Measurements from ENCODE around the gene GNGT1. TPM values are rescaled to one million over a fixed set of nuclear protein-coding genes. Genes with fewer than 3 reads are reported as not detected.
A peak's percentile ranks its signal among the peaks of the same experiment; 100 is the strongest.

Gene GNGT1
- polyA plus RNA-seq, 1 of the 3 experiments (the other 2 are of a cell fraction), result 0.15 TPM

DNA sequence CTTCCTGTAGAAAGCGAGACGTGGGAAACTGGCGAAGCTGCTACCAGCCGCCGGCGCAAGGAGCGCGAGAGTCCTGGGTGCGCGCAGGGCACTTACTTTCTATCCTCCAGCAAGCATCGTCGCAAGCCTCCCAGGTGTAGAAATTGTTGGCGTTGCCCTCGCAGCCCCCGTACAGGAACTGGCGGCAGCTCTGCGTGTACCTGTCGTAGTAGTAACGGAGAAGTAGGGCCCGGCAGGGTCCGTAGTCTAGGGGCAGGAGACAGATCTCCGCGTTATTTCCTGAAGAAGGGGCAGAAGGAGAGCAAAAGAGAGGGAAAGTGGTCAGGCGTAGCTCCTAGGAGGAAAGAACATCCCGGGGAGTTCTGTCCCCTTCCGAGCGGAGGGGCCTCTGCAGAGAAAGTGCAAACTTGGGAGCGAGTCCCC is 16.3 kb upstream of the GNGT1 start:
- H3K9me2 ChIP-seq, result 0 out of 2 replicates have a peak, but pooled peaks cover 3% of the 10 kb centered on the region
- peaks cover 0 to 9% of the 10 kb centered on the region in 2 experiments for H3K36me3 ChIP-seq (replicated peaks in 1 of 2; ENCODE audit: control insufficient read depth in 1 of 2, insufficient read depth in 2 of 2, low read length in 1 of 2)
- TF ChIP-seq CHD2 (IDR thresholded peaks at IDR 0.05; ENCODE audit: low read length, partially characterized antibody), result no peak
- no peak for TF ChIP-seq TAF1 (IDR thresholded peaks at IDR 0.05; ENCODE audit: borderline replicate concordance, low read depth, low read length)
- no peak for TF ChIP-seq YY1 (IDR thresholded peaks at IDR 0.05; ENCODE audit: low read depth)
- peak; percentile 39 for TF ChIP-seq RAD21 (IDR thresholded peaks at IDR 0.05; ENCODE audit: low read length)
- peak; percentile 23; the same call in 1 of the 2 replicates for TF ChIP-seq CTCF (IDR thresholded peaks at IDR 0.05)
- peak; percentile 29; the same call in 1 of the 2 replicates for TF ChIP-seq MXI1 (IDR thresholded peaks at IDR 0.05; ENCODE audit: low read depth, low read length)
- 0 out of 2 replicates have a peak, but pooled peaks have one; percentile 29 for TF ChIP-seq MAX (IDR thresholded peaks at IDR 0.05; ENCODE audit: low read depth)
- TF ChIP-seq FOSL2 (IDR thresholded peaks at IDR 0.05; ENCODE audit: borderline replicate concordance, low read depth), result no peak
- peak; percentile 20; the same call in 1 of the 2 replicates for TF ChIP-seq NRF1 (IDR thresholded peaks at IDR 0.05; ENCODE audit: low read depth, low read length)
- peaks cover 0 to 11% of the 10 kb centered on the region in 2 experiments; a peak in 2 of 4 replicates for H3K4me1 ChIP-seq (ENCODE audit: control insufficient read depth in 1 of 2, insufficient read depth in 2 of 2, low read depth in 1 of 2, low read length in 1 of 2)
- no peaks in the 10 kb centered on the region for H3K9me3 ChIP-seq
- ChIA-PET CTCF (interaction anchor here (0.7 to 5.8 kb wide), 26 partner anchors 8 to 1587 kb away, joined by 3 to 38 read pairs (median 4); partner anchors contain the start of gene GNG11), POLR2A (no interaction called here)
- 3% methylated on average over 27 of the region's 28 CpGs for WGBS (ENCODE audit: low lambda C conversion rate)
- DNase-seq, result peak; percentile 69
- peak overlapping the region in 1 of 2 experiments; percentile 53; a peak in 1 of 4 replicates for H3K27ac ChIP-seq (ENCODE audit: low read depth in 2 of 2, low read length in 1 of 2)
- H3K4me2 ChIP-seq, result peak overlapping the region; percentile 96
- no peaks in the 10 kb centered on the region for H3K79me2 ChIP-seq (ENCODE audit: insufficient read depth)
- peaks cover 7% of the 10 kb centered on the region for H3F3A ChIP-seq (replicated peaks; ENCODE audit: insufficient read depth)
- peak overlapping the region; percentile 51 for H3K9ac ChIP-seq
- peak overlapping the region; percentile 79 to 80 for H3K4me3 ChIP-seq (ENCODE audit: low read depth in 2 of 2, low read length in 1 of 2)
- no peaks in the 10 kb centered on the region for H3K27me3 ChIP-seq (ENCODE audit: insufficient read depth)
- H2AFZ ChIP-seq (ENCODE audit: low read depth), result peak overlapping the region; percentile 95
- H4K20me1 ChIP-seq (ENCODE audit: insufficient read depth), result no peaks in the 10 kb centered on the region

DNA sequence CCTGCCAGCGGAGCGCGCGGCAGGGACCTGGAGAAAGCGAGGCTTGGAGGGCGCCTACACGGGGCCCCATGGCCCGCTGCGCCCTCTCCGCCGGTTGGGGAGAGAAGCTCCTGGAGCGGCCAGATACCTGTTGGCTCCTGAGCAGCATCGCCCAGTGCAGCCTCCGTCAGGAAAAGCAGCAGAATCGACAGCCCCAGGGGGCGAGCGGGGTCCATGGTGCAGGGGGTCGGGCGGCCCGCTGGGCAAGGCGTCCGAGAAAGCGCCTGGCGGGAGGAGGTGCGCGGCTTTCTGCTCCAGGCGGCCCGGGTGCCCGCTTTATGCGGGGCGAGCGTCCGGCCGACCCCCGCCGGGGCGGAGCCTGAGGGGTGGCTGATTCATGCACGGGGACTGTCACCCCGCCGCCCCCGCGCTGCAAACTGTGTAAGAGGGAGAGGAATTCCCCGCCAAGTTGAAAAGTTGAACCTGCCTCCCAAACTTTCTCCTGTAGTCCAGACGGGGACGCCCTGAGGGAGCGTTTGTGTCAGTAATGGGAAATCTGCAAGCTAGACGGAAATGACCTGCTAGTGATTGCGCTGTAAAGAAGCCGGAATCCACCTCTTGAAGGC is 15.8 kb upstream of the GNGT1 start, which contains the start of gene TFPI2:
Gene TFPI2 (minus strand): TSS at position 290 of the 605 bp plus-strand sequence. CDS start 75 bp downstream, at position 215.
- Histone ChIP-seq H2AFZ (ENCODE audit: low read depth) (peak within 1 kb of the TSS; percentile 95), H4K20me1 (ENCODE audit: insufficient read depth) (no peaks in the 10 kb centered on the region), H3K27ac (ENCODE audit: low read depth in 2 of 2, low read length in 1 of 2) (peak within 1 kb of the TSS in 1 of 2 experiments; percentile 53; a peak in 1 of 4 replicates), H3K79me2 (ENCODE audit: insufficient read depth) (no peaks in the 10 kb centered on the region), H3K4me1 (ENCODE audit: control insufficient read depth in 1 of 2, insufficient read depth in 2 of 2, low read depth in 1 of 2, low read length in 1 of 2) (peaks cover 0 to 12% of the 10 kb centered on the region in 2 experiments; a peak in 2 of 4 replicates), H3K4me2 (peak within 1 kb of the TSS; percentile 96), H3F3A (replicated peaks; ENCODE audit: insufficient read depth) (peaks cover 7% of the 10 kb centered on the region), H3K4me3 (ENCODE audit: low read depth in 2 of 2, low read length in 1 of 2) (peak within 1 kb of the TSS; percentile 79 to 80), H3K36me3 (replicated peaks in 1 of 2; ENCODE audit: control insufficient read depth in 1 of 2, insufficient read depth in 2 of 2, low read length in 1 of 2) (peaks cover 0 to 9% of the 10 kb centered on the region in 2 experiments), H3K9me3 (no peaks in the 10 kb centered on the region), H3K9me2 (0 out of 2 replicates have a peak, but pooled peaks cover 3% of the 10 kb centered on the region), H3K27me3 (ENCODE audit: insufficient read depth) (no peaks in the 10 kb centered on the region), H3K9ac (peak within 1 kb of the TSS; percentile 51)
- POLR2A ChIA-PET, result no interaction called here
- CTCF ChIA-PET, result interaction anchor here (0.7 to 5.8 kb wide), 27 partner anchors 8 to 1587 kb away, joined by 3 to 38 read pairs (median 4); partner anchors contain the start of gene GNG11
- DNase-seq, result peak; percentile 83
- WGBS (ENCODE audit: low lambda C conversion rate), result under 1% methylated on average over 10 of the region's 49 CpGs
- TF ChIP-seq MXI1 (IDR thresholded peaks at IDR 0.05; ENCODE audit: low read depth, low read length), result peak; percentile 6; the same call in 1 of the 2 replicates
- TF ChIP-seq, protein P1, sequence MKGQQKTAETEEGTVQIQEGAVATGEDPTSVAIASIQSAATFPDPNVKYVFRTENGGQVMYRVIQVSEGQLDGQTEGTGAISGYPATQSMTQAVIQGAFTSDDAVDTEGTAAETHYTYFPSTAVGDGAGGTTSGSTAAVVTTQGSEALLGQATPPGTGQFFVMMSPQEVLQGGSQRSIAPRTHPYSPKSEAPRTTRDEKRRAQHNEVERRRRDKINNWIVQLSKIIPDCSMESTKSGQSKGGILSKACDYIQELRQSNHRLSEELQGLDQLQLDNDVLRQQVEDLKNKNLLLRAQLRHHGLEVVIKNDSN (IDR thresholded peaks at IDR 0.05; ENCODE audit: borderline replicate concordance, low read depth), result no peak
- TF ChIP-seq MEF2A (IDR thresholded peaks at IDR 0.05; ENCODE audit: borderline replicate concordance, low read depth), result no peak
- no peak for TF ChIP-seq ZBTB33 (IDR thresholded peaks at IDR 0.05; ENCODE audit: borderline replicate concordance, low read depth)
- TF ChIP-seq RCOR1 (IDR thresholded peaks at IDR 0.05; ENCODE audit: low read length), result peak; percentile 46; the same call in 1 of the 2 replicates
- TF ChIP-seq FOSL2 (IDR thresholded peaks at IDR 0.05; ENCODE audit: borderline replicate concordance, low read depth), result peak; percentile 54; the same call in 1 of the 2 replicates
- no peak for TF ChIP-seq GATA2 (CRISPR knock-in tag; IDR thresholded peaks at IDR 0.05)
- TF ChIP-seq YY1 (IDR thresholded peaks at IDR 0.05; ENCODE audit: low read depth), result no peak
- TF ChIP-seq GABPA (IDR thresholded peaks at IDR 0.05; ENCODE audit: low read depth), result no peak
- TF ChIP-seq, protein P2, sequence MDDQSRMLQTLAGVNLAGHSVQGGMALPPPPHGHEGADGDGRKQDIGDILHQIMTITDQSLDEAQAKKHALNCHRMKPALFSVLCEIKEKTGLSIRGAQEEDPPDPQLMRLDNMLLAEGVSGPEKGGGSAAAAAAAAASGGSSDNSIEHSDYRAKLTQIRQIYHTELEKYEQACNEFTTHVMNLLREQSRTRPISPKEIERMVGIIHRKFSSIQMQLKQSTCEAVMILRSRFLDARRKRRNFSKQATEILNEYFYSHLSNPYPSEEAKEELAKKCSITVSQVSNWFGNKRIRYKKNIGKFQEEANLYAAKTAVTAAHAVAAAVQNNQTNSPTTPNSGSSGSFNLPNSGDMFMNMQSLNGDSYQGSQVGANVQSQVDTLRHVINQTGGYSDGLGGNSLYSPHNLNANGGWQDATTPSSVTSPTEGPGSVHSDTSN (IDR thresholded peaks at IDR 0.05), result no peak
- TF ChIP-seq USF2 (IDR thresholded peaks at IDR 0.05; ENCODE audit: borderline replicate concordance, low read depth, low read length), result no peak

All from SK-N-SH (cell line).